ENCODE data around the gene ASB13. TPM values are rescaled to one million over a fixed set of nuclear protein-coding genes. Genes with fewer than 3 reads are reported as not detected.

ASB13 gene
- polyA plus RNA-seq, 3 donors = 13.3 to 44.1 (median 37.8) TPM

- Mint-ChIP-seq H3K27ac (no peak overlapping the region), H3K9me3 (peaks cover 0 to 5% (median 2%) of the 10 kb centered on the region in 7 donors), H3K4me3 (no peak overlapping the region), H3K36me3 (no peaks in the 10 kb centered on the region), H3K27me3 (ENCODE audit: low read depth in 3 of 3) (peaks cover 6 to 10% (median 8%) of the 10 kb centered on the region in 3 donors), H3K4me1 (no peaks in the 10 kb centered on the region)
- 83% methylated on average over 10 of the region's 11 CpGs for WGBS (ENCODE audit: insufficient coverage)
- DNase-seq = no peak
- no peak overlapping the region for H3K4me3 ChIP-seq (replicated peaks in 1 of 3; ENCODE audit: low read depth in 2 of 3, low read length in 3 of 3)
- no peak overlapping the region for H2AFZ ChIP-seq (ENCODE audit: insufficient read depth, low read depth, low read length, poor library complexity, severe bottlenecking)
- no peaks in the 10 kb centered on the region for H4K20me1 ChIP-seq (ENCODE audit: insufficient read depth, low read length)
- peaks cover 0 to 3% of the 10 kb centered on the region in 2 donors for H3K9me3 ChIP-seq (replicated peaks in 1 of 2; ENCODE audit: control insufficient read depth in 1 of 2, insufficient read depth in 1 of 2, low read length in 2 of 2)
- no peak overlapping the region for H3K4me2 ChIP-seq (replicated peaks; ENCODE audit: extremely low read depth, low read length, poor library complexity, severe bottlenecking)
- intact Hi-C loops (cut with micrococcal nuclease) = no loop called here
- no peaks in the 10 kb centered on the region for H3K36me3 ChIP-seq (replicated peaks in 1 of 2; ENCODE audit: control insufficient read depth in 1 of 2, insufficient read depth in 2 of 2, low read length in 2 of 2)
- H3K79me2 ChIP-seq (ENCODE audit: insufficient read depth, low read length) = no peaks in the 10 kb centered on the region
- no peak for TF ChIP-seq CTCF (IDR thresholded peaks at IDR 0.05)
- no peaks in the 10 kb centered on the region for H3K4me1 ChIP-seq (ENCODE audit: control insufficient read depth in 1 of 2, insufficient read depth in 2 of 2, low read length in 2 of 2)
- no peaks in the 10 kb centered on the region for H3K27me3 ChIP-seq (ENCODE audit: control insufficient read depth in 2 of 2, insufficient read depth in 2 of 2, low read length in 2 of 2)
- no peak overlapping the region for H3K9ac ChIP-seq (ENCODE audit: insufficient read depth, low read length, poor library complexity, severe bottlenecking)
- H3K27ac ChIP-seq (ENCODE audit: low read depth in 1 of 2, low read length in 2 of 2) = no peak overlapping the region
Measured at GRCh38 chr10:5598085-5598690, 68.2 kb downstream of the ASB13 start.

- no peaks in the 10 kb centered on the region for H3K27me3 ChIP-seq (ENCODE audit: control insufficient read depth in 2 of 2, insufficient read depth in 2 of 2, low read length in 2 of 2)
- no peaks in the 10 kb centered on the region for H3K4me1 Mint-ChIP-seq
- WGBS (ENCODE audit: insufficient coverage) = 90% methylated on average over 22 of the region's 26 CpGs
- no peaks in the 10 kb centered on the region for H3K36me3 Mint-ChIP-seq
- peaks cover 6 to 12% (median 9%) of the 10 kb centered on the region in 3 donors for H3K27me3 Mint-ChIP-seq (ENCODE audit: low read depth in 3 of 3)
- no peaks in the 10 kb centered on the region for H3K4me1 ChIP-seq (ENCODE audit: control insufficient read depth in 1 of 2, insufficient read depth in 2 of 2, low read length in 2 of 2)
- H3K27ac ChIP-seq (ENCODE audit: low read depth in 1 of 2, low read length in 2 of 2) = no peak overlapping the region
- H3K9me3 Mint-ChIP-seq = no peaks in the 10 kb centered on the region
- no peak for DNase-seq
- H3K36me3 ChIP-seq (replicated peaks in 1 of 2; ENCODE audit: control insufficient read depth in 1 of 2, insufficient read depth in 2 of 2, low read length in 2 of 2) = no peaks in the 10 kb centered on the region
- TF ChIP-seq CTCF (IDR thresholded peaks at IDR 0.05) = no peak
- intact Hi-C loops (cut with micrococcal nuclease) = no loop called here
- no peak overlapping the region for H3K4me3 ChIP-seq (replicated peaks in 1 of 3; ENCODE audit: low read depth in 2 of 3, low read length in 3 of 3)
- H3K4me2 ChIP-seq (replicated peaks; ENCODE audit: extremely low read depth, low read length, poor library complexity, severe bottlenecking) = no peak overlapping the region
- H2AFZ ChIP-seq (ENCODE audit: insufficient read depth, low read depth, low read length, poor library complexity, severe bottlenecking) = no peak overlapping the region
- H3K9ac ChIP-seq (ENCODE audit: insufficient read depth, low read length, poor library complexity, severe bottlenecking) = no peak overlapping the region
- no peak overlapping the region for H3K4me3 Mint-ChIP-seq
- H4K20me1 ChIP-seq (ENCODE audit: insufficient read depth, low read length) = no peaks in the 10 kb centered on the region
- no peaks in the 10 kb centered on the region for H3K79me2 ChIP-seq (ENCODE audit: insufficient read depth, low read length)
- H3K27ac Mint-ChIP-seq = no peak overlapping the region
- no peaks in the 10 kb centered on the region for H3K9me3 ChIP-seq (replicated peaks in 1 of 2; ENCODE audit: control insufficient read depth in 1 of 2, insufficient read depth in 1 of 2, low read length in 2 of 2)
Measured at GRCh38 chr10:5596611-5597341, 69.6 kb downstream of the ASB13 start.

Measured in CD14-positive monocyte (primary cell).